Right ventricle myocardium superior (tissue), 1 donor: ENCODE measurements around the gene ZNF329. TPM values are rescaled to one million over a fixed set of nuclear protein-coding genes. Genes with fewer than 3 reads are reported as not detected.

Experiments used
- ATAC-seq: fragments of 200-7000 bp; cut with Tn5 transposase; one replicate; pipeline ENCODE4 v1.9.1; 2020; ENCODE audit warnings: mild to moderate bottlenecking; ENCODE audit not compliant: poor library complexity
- DNase-seq: peaks from one replicate; pipeline ENCODE4 v3.0.0-alpha.2; 2020
- intact Hi-C: fragments of 100-400 bp; cut with DNase I; formaldehyde crosslinking; loops from one replicate; pipeline ENCODE4 v1.11.2; 2022
- total RNA-seq: library from RNA; stranded (reverse); fragmentation: NEBNext Ultra II Directional; extraction: Animal tissue kit (Norgen Biotek cat#: 25700); gene quantifications from one replicate; pipeline ENCODE4 v1.2.1, GENCODE V29; 2021
- donor health status: DM: no; HTN: yes; CAD: no; lungs with severe emphysema.

Gene ZNF329
- total RNA-seq, 1 donor from 2014 or later: 6.5 TPM

DNA sequence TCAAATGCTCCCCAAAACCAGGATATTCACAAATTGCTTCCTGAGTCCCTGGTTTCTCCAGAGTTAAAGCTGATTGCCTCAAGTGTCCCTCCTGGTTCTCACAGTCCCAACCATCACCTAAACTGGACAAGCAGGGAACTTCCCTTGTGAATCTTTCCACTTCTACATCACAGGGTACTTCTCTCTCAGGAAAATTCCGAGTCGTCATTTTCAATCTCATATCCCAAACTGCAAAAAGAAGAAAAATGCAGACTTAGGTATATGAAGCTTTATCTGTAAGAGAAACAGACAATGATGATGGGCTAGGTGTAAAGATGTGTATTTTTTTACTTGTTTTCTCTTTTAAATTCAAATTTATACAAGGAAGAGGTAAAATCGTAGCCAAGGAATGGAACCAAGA, 21.3 kb downstream of the ZNF329 start:
- ATAC-seq (no peak), DNase-seq (no peak)
- intact Hi-C loops: loop anchor here (10.0 kb wide), 1 partner anchor 136 kb away; no protein-coding TSS in a partner anchor

DNA sequence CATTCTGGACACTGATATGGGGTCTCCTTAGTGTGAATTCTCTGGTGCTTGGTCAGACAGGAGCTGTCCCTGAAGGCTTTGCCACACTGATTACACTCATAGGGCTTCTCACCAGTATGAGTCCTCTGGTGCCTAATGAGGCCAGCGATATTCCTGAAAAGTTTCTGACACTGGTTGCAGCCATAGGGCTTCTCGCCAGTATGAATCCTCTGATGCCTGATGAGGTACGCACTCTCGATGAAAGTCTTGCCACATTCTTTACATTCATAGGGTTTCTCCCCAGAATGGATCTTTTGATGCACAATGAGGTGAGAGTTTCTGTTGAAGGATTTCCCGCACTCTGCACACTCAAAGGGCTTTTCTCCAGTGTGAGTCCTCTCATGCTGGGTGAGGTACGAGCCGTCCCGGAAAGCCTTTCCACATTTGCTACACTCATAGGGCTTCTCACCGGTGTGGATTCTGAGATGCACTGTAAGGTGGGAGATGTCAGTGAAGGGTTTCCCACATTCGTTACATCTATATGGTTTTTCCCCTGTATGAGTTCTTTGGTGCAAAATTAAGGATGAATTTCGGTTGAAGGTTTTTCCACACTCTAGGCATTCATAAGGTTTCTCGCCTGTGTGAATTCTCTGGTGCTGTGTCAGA, 22.4 kb downstream of the ZNF329 start:
- no peak for DNase-seq
- no peak for ATAC-seq
- intact Hi-C loops: loop anchor here (10.0 kb wide), 1 partner anchor 137 kb away; no protein-coding TSS in a partner anchor

DNA sequence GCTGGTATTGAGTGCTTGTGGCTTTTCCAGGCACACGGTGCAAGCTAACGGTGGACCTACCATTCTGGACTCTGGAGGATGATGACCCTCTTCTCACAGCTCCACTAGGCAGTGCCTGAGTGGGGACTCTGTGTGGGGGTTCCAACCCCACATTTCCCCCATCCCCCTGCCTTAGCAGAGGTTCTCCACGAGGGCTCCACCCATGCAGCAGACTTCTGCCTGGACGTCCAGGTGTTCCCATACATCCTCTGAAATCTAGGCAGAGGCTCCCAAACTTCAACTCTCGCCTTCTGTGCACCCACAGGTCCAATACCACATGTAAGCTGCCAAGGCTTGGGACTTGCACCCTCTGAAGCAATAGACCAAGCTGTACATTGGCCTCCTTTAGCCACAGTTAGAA, 27.2 kb downstream of the ZNF329 start:
- ATAC-seq (no peak), DNase-seq (no peak)
- intact Hi-C loops: loop anchor here (10.0 kb wide), 1 partner anchor 141 kb away; no protein-coding TSS in a partner anchor

DNA sequence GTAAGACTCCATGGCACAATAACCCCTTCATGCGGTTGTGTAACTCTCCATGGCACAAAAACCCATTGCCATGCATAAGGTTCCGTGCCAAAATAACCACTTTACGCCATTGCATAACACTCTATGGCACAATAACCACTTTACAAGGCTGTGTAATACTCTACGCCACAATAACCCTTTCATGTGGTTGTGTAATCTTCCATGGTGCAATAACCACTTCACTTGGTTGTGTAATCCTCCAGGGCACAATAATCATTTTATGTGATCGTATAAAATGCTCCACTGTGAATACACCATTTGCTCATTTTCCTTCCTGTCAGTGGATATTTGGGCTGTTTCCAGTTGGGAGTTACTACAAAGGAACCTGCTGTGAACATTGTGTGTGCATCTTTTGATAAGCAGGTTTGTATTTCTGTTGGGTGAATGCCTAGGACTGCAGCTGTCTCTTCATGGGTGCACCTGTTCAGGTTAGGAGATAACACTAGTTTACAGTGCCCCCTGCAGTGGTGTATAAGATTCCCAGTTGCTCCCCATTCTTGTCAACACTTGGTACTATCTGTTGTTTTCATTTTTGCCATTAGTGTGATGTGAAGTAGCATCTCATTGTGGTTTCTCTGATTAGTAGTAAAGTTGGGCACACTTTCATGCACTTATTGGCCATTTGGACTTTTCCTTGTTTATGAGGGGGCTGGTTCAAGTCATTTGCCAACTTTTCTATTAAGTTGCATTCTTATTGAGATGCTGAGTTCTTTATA, 31.4 kb downstream of the ZNF329 start:
- ATAC-seq: no peak
- intact Hi-C loops: no loop called here

DNA sequence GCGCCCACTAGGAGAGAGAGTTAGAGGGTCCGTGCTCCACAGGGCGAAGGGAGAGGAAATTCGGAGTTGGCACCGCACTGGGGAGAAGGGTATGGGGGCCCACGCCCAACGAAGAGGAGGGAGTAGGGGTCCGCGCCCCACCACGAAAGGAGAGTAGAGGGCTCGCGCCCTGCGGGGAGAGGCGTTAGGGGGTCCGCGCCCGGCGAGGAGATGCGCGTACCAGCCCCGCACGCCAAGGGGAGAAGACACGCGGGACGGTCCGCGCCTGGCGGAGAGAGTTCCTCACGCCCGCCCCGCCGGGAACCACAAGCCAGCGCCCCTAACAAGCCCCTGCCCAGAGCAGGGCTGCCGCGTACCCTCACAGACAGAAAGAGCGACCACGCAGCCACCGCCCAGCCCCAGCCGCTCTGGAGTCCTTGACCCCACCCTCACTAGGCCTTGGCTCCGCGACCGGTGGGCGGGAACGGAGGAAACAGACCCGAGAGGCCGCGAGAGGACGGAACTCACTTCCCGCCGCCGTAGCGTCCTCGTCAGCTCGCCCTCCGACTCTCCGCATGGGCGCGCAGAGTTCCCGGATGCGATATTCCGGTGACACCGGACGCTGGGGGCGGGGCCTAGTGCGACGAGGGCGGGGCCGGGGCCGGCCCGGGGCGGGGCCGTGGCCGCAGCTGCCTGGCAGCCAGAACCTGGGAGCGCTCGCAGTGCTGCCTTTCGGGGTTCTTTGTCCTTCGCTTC, 32.6 kb downstream of the ZNF329 start:
- intact Hi-C loops: no loop called here
- no peak for ATAC-seq
- DNase-seq: no peak

More for the DNA sequence above, 31.4 kb downstream of the ZNF329 start:
- DNase-seq: no peak

DNA sequence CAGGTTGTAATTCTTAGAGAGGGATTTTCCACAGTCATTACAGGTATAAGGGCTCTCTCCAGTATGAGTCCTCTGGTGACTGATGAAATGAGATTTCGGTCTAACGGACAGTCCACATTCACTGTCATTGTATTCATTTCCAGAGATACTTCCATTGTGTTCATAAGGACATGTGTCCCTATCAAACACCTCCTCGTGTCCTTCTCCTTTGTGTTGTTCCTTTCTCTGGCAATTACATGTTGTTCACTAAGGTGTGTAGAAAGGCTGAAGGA, 42.1 kb downstream of the ZNF329 start:
- DNase-seq (no peak), ATAC-seq (no peak)
- intact Hi-C loops: no loop called here

DNA sequence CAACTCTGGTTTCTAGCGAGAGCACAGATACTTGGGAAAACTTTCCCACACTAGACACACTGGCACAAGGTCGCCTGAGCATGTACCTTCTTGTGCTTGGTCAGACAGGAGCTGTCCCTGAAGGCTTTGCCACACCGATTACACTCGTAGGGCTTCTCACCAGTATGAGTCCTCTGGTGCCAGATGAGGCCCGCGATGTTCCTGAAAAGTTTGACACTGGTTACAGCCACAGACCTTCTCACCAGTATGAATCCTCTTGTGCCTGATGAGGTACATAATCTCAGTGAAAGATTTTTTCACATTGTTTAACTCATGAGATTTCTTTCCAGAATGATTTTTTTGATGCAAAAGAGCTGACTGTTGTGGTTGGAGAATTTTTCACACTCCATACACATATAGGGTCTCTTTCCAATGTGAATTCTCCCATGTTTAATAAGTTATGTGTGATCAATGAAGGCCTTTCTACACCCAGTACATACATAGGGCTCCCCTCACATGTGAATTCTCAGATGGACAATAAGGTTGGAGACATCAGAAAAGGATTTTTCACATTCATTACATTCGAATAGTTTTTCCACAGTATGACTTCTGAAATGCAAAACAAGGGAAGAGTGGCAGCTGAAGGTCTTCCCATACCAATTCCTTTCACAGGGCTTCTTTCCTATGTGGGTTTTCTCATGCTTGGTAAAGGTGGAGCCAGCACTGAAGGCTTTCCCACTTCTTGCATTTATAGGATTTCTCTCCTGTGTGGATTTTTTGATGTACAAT, 42.6 kb downstream of the ZNF329 start:
- ATAC-seq (no peak), DNase-seq (no peak)
- intact Hi-C loops: no loop called here

DNA sequence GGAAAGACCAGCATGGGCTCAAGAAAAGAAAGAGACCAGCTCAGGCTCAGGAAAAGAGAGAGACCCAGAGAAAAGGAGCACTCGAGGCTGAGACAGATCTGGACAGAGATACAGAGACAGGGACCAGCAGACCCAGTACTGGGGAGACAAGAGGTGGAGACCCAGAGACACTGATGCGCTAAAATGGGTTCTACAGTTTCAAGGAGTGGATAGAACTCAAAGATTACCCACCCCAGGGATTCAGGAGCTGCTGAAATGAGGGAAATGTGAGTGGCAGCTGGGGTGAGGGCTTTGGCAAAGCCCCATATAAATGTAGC, 51.9 kb downstream of the ZNF329 start:
- ATAC-seq (peak; percentile 2), DNase-seq (no peak)
- intact Hi-C loops: no loop called here

DNA sequence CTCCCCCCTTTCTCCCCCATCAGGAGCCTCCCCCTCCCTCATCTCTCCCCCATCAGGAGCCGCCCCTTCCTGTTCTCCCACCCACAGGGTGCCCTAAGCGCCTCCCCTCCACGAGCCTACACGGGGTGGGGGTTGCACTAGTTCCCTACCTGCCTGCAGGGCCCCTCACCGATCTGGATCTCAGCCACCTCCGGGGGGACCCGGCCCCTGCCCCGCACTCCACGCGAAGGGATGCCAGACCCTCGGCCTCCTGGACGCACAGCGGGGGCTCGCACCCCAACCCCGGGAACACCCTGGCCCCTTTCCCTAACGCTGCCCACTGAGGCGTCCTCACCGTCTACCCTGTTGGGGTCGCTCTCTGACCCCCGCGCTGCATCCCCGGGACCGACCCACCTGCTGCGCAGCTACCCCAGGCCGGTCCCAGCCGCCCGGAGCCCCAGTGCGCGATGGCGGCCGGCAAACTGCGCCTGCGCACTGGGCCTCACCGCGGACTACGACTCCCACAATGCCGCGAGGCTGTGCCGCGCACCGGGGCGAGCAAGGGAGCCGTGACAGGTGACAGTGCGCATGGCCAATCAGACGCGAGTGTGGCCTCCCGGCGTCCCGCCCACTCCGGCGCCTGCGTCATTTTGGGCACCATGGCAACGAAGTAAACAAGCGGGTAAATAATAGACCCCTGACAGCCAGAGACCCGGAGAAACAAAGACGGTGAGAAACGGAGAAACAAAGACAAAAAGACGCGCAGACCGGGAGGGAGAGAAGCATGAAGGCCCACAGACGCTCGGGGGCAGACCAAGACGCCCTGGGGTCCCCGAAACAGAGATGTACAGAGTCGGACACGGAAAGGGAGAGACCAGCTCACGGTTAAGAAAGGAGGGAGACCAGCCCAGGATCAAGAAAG, 52.6 kb downstream of the ZNF329 start, which contains the start of gene ZSCAN18:
Gene ZSCAN18 (minus strand): TSS at position 451 of the 901 bp plus-strand sequence. CDS start 7,964 bp downstream, outside the sequence.
- peak; percentile 98 for DNase-seq
- peak; percentile 100 for ATAC-seq
- intact Hi-C loops: no loop called here

DNA sequence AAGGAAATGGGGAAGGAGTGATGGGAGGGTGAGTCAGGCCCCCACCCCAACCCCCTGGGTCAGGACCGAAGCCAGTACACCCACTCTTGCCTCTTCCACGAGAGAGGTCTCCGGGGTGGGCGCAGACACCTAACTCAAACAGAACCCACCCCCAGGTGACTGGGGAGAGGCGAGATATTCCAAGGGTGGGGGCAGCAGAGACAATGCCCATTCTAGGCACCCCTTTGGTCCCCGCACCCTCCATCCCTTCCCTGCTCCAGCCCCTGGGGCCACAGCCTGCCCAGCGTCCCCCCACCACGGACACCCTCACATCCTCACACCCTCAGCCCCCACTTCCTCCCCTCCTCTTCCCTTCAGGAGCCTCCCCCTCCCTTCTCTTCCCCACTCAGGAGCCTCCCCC, 53.2 kb downstream of the ZNF329 start:
- intact Hi-C loops: no loop called here
- ATAC-seq (no peak), DNase-seq (no peak)

DNA sequence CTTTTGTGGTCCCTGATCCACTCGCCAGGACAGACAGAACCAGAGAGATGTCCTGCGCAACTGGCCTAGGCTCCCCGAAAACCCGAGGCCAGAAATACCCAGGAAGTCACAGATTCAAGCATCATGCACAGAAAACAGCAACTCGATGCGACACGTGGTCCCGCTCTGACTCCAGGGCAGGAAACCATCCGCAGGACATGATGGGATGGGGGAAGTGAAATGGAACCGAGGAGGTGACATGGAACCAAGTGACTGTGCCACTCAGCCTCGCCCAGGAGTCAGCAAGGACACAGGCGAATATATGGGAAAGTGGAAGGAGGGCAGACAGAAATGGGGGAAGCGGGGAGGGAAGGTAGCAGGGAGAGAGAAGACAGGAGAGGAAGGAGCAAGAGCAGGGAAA, 53.7 kb downstream of the ZNF329 start:
- intact Hi-C loops: no loop called here
- DNase-seq (no peak), ATAC-seq (no peak)

DNA sequence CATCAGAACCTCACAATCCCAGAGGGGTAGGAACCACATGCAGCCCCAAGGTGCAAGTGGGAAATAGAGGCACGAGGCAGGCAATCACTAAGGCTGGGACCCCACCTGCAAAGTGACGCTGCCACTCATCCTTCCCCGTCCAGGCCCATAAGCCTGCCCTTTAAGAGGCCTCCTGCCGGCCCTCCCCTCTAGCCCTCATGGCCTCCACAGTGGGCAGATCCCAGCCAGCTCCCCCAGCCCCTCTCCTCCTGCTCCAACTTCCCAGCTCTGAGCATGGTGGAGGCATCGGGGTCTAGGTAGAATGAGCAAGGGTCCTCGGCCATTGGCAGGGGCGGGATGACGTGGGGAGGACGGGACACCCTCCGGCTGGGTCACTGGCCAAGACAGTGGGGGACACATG, 55.3 kb downstream of the ZNF329 start:
- no peak for ATAC-seq
- no peak for DNase-seq
- intact Hi-C loops: no loop called here

DNA sequence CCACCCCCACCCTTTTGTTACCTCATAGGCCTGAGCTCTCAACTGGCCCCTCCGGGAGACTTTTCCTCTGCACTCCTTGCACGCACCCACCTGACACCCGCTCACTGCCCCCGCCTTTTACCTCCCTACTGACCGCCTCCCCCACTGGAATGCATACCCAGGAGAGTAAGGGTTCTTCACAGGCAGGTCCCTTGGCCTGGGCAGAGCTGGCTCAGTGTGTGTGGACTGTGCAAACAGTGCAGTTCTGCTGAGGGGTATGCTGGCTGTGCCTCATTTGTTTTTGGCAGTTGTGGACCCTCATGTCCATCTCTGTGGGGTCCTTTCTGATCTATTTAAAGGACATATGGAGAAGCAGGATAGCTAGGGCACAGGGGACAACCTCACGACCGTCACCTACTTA, 57.5 kb downstream of the ZNF329 start:
- intact Hi-C loops: no loop called here
- DNase-seq (no peak), ATAC-seq (no peak)

DNA sequence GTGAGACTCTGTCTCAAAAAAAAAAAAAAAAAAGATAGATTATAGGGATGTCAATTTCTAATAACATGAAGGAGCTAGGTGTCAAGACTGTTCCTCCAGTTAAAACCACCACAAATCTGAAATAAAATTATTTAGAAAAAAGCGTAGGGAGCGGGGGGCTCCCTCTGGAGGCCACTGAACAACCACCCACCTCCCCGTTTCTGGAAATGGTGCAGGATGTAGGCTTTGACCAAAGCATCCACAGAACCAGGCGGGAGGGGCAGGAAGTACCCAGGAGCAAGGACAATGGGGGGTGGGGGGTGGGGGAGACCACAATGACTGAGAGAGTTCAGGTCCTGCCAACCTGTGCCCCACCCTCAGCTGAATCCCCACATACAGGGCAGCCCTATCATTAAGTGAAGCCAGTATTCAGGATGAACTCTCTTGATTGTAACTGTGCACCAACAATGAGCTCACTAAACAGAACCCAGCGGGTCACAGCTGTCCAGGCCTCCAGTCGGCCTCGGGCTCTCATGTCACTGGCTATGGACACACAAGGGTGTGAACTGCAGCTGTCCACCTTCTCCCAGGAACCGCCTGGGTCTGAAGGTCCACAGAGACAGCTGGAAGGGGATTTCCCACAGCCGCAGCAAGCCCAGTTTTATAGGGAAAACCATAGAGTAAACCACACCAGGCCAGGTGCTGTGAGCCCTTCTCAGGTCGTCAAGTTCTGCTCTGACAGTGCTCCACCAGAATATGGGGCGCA, 59.2 kb downstream of the ZNF329 start:
- ATAC-seq (no peak), DNase-seq (no peak)
- intact Hi-C loops: no loop called here

DNA sequence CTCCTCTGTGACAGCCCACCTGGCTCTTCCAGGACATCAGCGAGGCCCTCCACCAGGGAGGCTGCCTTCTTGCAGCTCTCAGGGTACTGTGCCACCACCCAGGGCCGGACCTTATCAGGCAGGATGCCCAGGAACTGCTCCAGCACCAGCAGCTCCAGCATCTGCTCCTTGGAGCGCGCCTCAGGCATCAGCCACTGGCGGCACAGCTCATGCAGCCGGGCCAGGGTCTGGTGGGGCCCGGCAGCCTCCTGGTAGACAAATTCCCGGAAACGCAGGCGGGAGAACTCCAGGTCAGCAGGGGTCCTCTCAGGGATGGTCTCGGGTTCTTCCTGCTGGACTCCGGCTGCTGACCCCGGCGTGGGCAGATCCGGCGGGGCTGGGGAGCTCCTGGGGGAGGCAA, 60.7 kb downstream of the ZNF329 start:
- DNase-seq: no peak
- intact Hi-C loops: no loop called here
- ATAC-seq: no peak

DNA sequence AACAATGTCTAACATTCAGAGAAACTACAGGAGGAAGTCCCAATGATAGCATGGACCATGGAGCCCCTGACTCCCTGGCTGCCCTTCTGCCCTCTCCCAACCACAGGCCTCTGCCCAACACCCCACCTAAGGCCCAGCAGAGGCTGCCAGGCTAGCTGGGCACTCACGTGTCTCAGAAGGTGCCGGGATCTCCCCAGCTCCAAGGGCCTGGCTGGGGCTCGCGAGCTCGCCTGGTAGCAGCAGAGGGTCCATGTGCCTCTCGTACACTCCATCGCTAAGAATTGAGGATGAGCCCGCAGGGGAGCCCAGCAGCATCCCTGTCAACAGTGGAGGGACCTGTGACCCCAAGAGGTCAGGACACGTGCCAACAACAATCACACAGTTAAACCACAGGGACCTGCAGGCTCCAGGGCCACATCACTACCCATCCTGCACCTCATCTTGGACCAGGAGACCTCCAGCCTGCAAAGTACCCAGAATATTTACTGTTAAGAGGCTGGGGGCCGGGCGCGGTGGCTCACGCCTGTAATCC, 62.0 kb downstream of the ZNF329 start:
- no peak for DNase-seq
- intact Hi-C loops: no loop called here
- ATAC-seq: no peak
